Prostate gland (tissue), 2 donors: ENCODE measurements around the gene PTPRE.

Source experiments
- CTCF ChIP-seq, 4 experiments: fragments of 200-600 bp in 2 of 4; fragments of 450-650 bp in 2 of 4; sonication (generic) in 2 of 4; IDR thresholded peaks; 1 replicate in 3 of 4; 2 replicates in 1 of 4; pipeline ENCODE4 v1.5.1; 2016 to 2019; ENCODE audit warnings: antibody characterized with exemption in 4 of 4, mild to moderate bottlenecking in 2 of 4, moderate library complexity in 2 of 4
- POLR2A ChIP-seq: fragments of 450-650 bp; IDR thresholded peaks from one replicate; pipeline ENCODE4 v1.6.1; 2016; ENCODE audit warnings: antibody characterized with exemption, mild to moderate bottlenecking
- POLR2AphosphoS5 ChIP-seq: sonication (generic); formaldehyde crosslinking; IDR thresholded peaks from one replicate; pipeline ENCODE4 v1.6.1; 2017; ENCODE audit warnings: antibody characterized with exemption

- TF ChIP-seq CTCF (IDR thresholded peaks at IDR 0.05) = no peak
- TF ChIP-seq POLR2A = no peak
- no peak for TF ChIP-seq POLR2AphosphoS5
These were observed 216.9 kb downstream of the PTPRE start for GRCh38 chr10:128123846-128124245.
